ENCODE results near the gene ZNF783. TPM values are rescaled to one million over a fixed set of nuclear protein-coding genes. Genes with fewer than 3 reads are reported as not detected.
"Not testable (repeated sequence)": the region's sequence is repeated elsewhere in the genome, so short reads cannot be mapped to it uniquely, and the experiment has no call there.

Gene ZNF783
- total RNA-seq, 1 experiment from 2014 or later, result 3.9 TPM

- Histone ChIP-seq H3K9me3 (replicated peaks) (no peaks in the 10 kb centered on the region), H3K36me3 (peaks cover 21% of the 10 kb centered on the region), H3K27ac (no peak overlapping the region), H3K27me3 (replicated peaks) (no peaks in the 10 kb centered on the region), H3K4me3 (no peak overlapping the region), H3K4me1 (replicated peaks) (peaks cover 13% of the 10 kb centered on the region)
- no peak for DNase-seq (ENCODE audit: low read depth in 1 of 2, low spot score in 2 of 2)
Measured at GRCh38 chr7:149228831-149229471, 33.0 kb upstream of the ZNF783 start.

- Histone ChIP-seq H3K4me1 (replicated peaks) (peaks cover 18% of the 10 kb centered on the region), H3K27ac (no peak overlapping the region), H3K9me3 (replicated peaks) (no peaks in the 10 kb centered on the region), H3K4me3 (no peak overlapping the region), H3K36me3 (peaks cover 15% of the 10 kb centered on the region), H3K27me3 (replicated peaks) (no peaks in the 10 kb centered on the region)
- no peak for DNase-seq (ENCODE audit: low read depth in 1 of 2, low spot score in 2 of 2)
Measured at GRCh38 chr7:149229526-149229925, 32.5 kb upstream of the ZNF783 start.

GRCh38 chr7:149232362-149232761 is 29.6 kb upstream of the ZNF783 start:
- H3K36me3 ChIP-seq, result no peaks in the 10 kb centered on the region
- H3K27ac ChIP-seq, result no peak overlapping the region
- H3K4me3 ChIP-seq, result no peak overlapping the region
- no peak for DNase-seq (ENCODE audit: low read depth in 1 of 2, low spot score in 2 of 2)
- H3K4me1 ChIP-seq (replicated peaks), result peaks cover 18% of the 10 kb centered on the region
- H3K27me3 ChIP-seq (replicated peaks), result no peaks in the 10 kb centered on the region
- no peaks in the 10 kb centered on the region for H3K9me3 ChIP-seq (replicated peaks)

DNA sequence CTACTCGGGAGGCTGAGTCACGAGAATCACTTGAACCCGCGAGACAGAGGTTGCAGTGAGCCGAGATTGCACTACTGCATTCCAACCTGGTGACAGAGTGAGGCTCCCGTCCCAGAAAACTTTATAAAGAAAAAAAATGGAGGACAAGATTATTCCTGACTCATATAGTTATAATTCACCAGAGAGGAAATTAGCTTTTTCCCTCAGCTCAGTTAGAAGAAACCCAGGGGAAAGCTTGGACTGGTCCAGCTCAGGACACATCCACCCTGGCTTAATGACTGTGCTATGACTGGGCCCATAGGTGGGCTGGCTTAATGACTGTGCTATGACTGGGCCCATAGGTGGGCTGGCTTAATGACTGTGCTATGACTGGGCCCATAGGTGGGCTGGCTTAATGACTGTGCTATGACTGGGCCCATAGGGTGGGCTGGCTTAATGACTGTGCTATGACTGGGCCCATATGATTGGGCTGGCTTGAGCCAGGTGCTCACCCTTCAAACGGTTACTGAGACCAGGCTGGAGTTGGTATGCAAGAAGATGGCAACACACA is 28.3 kb upstream of the ZNF783 start:
- Histone ChIP-seq H3K4me1 (replicated peaks) (peaks cover 21% of the 10 kb centered on the region), H3K27ac (peak overlapping the region; percentile 74)
- H3K9me3 ChIP-seq (replicated peaks); H3K36me3 ChIP-seq; H3K4me3 ChIP-seq; H3K27me3 ChIP-seq (replicated peaks): not testable (repeated sequence)
- peak; percentile 82 to 83 for DNase-seq (ENCODE audit: low read depth in 1 of 2, low spot score in 2 of 2)

DNA sequence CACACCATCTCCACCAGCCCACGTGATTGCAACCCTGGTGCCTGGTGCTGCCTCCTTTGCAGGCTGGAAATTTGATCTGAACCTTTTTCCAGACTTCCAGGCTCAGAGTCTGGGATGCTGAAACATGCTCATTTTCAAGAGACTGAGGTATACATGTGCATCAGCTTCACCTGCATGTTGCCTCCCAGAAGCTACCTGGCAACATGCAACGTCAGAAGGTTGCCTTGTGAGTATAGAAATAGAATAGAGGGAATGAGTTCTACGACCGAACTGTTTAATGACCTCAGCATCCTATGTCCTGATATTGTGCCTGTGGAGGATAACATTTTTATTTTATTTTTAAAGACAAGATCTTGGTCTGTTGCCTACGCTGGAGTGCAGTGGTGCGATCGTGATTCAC is 24.5 kb upstream of the ZNF783 start:
- no peak for DNase-seq (ENCODE audit: low read depth in 1 of 2, low spot score in 2 of 2)
- Histone ChIP-seq H3K27ac (no peak overlapping the region), H3K27me3 (replicated peaks) (no peaks in the 10 kb centered on the region), H3K36me3 (peaks cover 8% of the 10 kb centered on the region), H3K4me1 (replicated peaks) (peaks cover 32% of the 10 kb centered on the region), H3K9me3 (replicated peaks) (no peaks in the 10 kb centered on the region), H3K4me3 (no peak overlapping the region)

DNA sequence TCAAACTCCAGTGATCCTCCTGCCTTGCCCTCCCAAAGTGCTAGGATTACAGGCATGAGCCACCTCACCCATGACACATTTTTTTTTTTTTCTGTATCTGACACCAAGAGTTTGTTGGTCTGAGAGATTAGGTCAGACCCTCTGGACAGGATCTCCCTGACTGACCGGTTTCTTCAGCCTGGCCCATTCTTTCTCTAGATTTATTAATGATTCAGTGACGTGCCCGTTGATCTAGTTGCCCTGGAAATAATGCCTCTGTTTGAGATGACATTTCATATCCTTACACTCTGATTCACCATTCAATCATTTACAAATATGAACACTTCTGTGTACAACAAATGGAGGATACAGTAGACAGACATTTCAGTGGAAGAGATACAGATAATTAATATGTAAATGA is 23.9 kb upstream of the ZNF783 start:
- no peak overlapping the region for H3K27ac ChIP-seq
- no peak overlapping the region for H3K4me3 ChIP-seq
- no peaks in the 10 kb centered on the region for H3K9me3 ChIP-seq (replicated peaks)
- no peak for DNase-seq (ENCODE audit: low read depth in 1 of 2, low spot score in 2 of 2)
- peaks cover 29% of the 10 kb centered on the region for H3K4me1 ChIP-seq (replicated peaks)
- H3K36me3 ChIP-seq, result peaks cover 13% of the 10 kb centered on the region
- H3K27me3 ChIP-seq (replicated peaks), result no peaks in the 10 kb centered on the region

DNA sequence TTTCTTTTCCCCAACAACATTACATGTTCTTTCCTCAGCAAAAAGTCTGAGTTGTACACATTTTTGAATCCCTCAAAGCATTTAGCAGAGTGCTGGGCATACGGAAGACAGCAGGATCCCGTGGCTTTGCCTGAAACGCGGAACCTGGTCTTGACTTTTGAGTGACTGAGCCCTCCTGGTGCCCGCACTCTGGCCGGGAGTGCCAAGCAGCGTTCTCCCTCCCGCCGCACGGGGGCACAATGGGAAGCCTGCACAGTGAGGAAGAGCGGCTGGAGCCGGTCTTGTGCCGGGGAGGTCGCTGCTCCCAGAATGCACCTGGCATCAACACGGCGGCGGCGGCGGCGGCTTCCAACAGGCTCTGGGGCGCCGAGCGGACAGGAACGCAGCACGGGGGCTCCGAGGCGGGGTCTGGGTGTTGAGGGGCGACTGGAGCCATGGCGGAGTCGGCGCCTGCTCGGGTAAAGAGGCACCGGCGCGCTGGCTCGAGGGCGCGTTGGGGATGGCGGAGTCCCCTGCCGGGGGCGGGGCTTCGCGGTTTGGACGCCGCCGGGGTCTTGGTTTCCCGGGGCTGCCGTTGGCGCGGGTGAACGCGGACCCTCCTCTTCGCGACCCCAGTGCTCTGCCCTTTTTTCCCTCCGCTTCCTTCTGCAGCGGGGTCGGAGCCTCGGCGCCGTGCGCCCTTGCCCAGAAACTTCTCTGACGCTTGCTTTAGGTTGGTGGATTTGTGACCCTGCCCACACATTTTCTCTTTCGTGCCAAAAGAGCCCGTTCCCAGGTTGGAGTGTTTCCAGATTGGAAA is 22.5 kb upstream of the ZNF783 start, which contains the start of gene ZNF212:
Gene ZNF212, plus strand, starts transcription at position 307 of the 799 bp plus-strand sequence. Its CDS starts 128 bp downstream, at position 435.
- H3K27ac ChIP-seq, result peak within 1 kb of the TSS; percentile 14
- H3K4me3 ChIP-seq, result peak within 1 kb of the TSS; percentile 88
- no peaks in the 10 kb centered on the region for H3K9me3 ChIP-seq (replicated peaks)
- H3K27me3 ChIP-seq (replicated peaks), result no peaks in the 10 kb centered on the region
- peaks cover 13% of the 10 kb centered on the region for H3K36me3 ChIP-seq
- DNase-seq (ENCODE audit: low read depth in 1 of 2, low spot score in 2 of 2), result peak; percentile 84 to 88
- H3K4me1 ChIP-seq (replicated peaks), result peaks cover 15% of the 10 kb centered on the region

- no peak for DNase-seq (ENCODE audit: low read depth in 1 of 2, low spot score in 2 of 2)
- Histone ChIP-seq H3K36me3 (peaks cover 13% of the 10 kb centered on the region), H3K27me3 (replicated peaks) (no peaks in the 10 kb centered on the region), H3K4me1 (replicated peaks) (peaks cover 24% of the 10 kb centered on the region), H3K9me3 (replicated peaks) (no peaks in the 10 kb centered on the region), H3K4me3 (peak overlapping the region; percentile 88), H3K27ac (no peak overlapping the region)
Measured at GRCh38 chr7:149240637-149241036, 21.4 kb upstream of the ZNF783 start.

DNA sequence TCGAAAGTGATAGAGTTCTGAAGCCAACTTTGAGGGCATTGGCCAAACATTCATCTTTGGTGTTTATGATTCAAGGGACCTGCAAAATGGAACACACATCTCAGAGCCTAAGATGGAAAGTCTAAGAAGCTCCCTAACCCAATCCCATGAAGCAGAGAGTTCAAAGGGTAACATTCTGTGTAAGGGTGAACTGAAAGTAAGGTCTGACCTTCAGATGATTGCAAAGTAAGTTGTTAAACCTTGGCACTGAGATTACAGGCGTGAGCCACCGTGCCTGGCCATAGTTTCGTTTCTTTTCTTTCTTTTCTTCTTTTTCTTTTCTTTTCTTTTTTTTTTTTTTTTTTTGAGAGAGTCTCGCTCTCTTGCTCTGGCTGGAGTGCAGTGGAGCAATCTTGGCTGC is 20.3 kb upstream of the ZNF783 start:
- no peak for DNase-seq (ENCODE audit: low read depth in 1 of 2, low spot score in 2 of 2)
- peaks cover 27% of the 10 kb centered on the region for H3K4me1 ChIP-seq (replicated peaks)

GRCh38 chr7:149245244-149245643 is 16.8 kb upstream of the ZNF783 start:
- Histone ChIP-seq H3K9me3 (replicated peaks) (no peaks in the 10 kb centered on the region), H3K27ac (peak overlapping the region; percentile 29; the same call in 1 of the 2 replicates), H3K27me3 (replicated peaks) (no peaks in the 10 kb centered on the region), H3K4me3 (no peak overlapping the region), H3K4me1 (replicated peaks) (peaks cover 20% of the 10 kb centered on the region), H3K36me3 (0 out of 2 replicates have a peak, but pooled peaks cover 8% of the 10 kb centered on the region)
- DNase-seq (ENCODE audit: low read depth in 1 of 2, low spot score in 2 of 2), result peak; percentile 60 to 72

More for the DNA sequence above, 20.3 kb upstream of the ZNF783 start:
- Histone ChIP-seq H3K27ac (no peak overlapping the region), H3K36me3 (peaks cover 13% of the 10 kb centered on the region), H3K27me3 (replicated peaks) (no peaks in the 10 kb centered on the region), H3K9me3 (replicated peaks) (no peaks in the 10 kb centered on the region), H3K4me3 (no peak overlapping the region)

- Histone ChIP-seq H3K9me3 (replicated peaks) (no peaks in the 10 kb centered on the region), H3K27ac (peak overlapping the region; percentile 29; the same call in 1 of the 2 replicates), H3K27me3 (replicated peaks) (no peaks in the 10 kb centered on the region), H3K36me3 (peaks cover 8% of the 10 kb centered on the region; the same call in 1 of the 2 replicates), H3K4me3 (no peak overlapping the region), H3K4me1 (replicated peaks) (peaks cover 16% of the 10 kb centered on the region)
- DNase-seq (ENCODE audit: low read depth in 1 of 2, low spot score in 2 of 2), result no peak
Measured at GRCh38 chr7:149245744-149246143, 16.3 kb upstream of the ZNF783 start.

- H3K9me3 ChIP-seq (replicated peaks), result no peaks in the 10 kb centered on the region
- no peaks in the 10 kb centered on the region for H3K27me3 ChIP-seq (replicated peaks)
- peaks cover 23% of the 10 kb centered on the region for H3K36me3 ChIP-seq
- peaks cover 15% of the 10 kb centered on the region for H3K4me1 ChIP-seq (replicated peaks)
- DNase-seq (ENCODE audit: low read depth in 1 of 2, low spot score in 2 of 2), result no peak
- H3K27ac ChIP-seq, result no peak overlapping the region
- H3K4me3 ChIP-seq, result no peak overlapping the region
Measured at GRCh38 chr7:149248777-149249176, 13.2 kb upstream of the ZNF783 start.

DNA sequence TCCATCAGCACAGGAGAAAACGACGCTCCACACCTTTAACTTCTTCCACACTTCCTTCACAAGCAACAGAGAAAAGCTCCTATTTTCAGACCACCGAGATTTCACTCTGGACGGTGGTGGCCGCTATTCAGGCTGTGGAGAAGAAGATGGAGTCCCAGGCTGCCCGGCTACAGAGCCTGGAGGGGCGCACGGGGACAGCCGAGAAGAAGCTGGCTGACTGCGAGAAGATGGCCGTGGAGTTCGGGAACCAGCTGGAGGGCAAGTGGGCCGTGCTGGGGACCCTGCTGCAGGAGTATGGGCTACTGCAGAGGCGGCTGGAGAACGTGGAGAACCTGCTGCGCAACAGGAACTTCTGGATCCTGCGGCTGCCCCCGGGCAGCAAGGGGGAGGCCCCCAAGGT is 11.8 kb upstream of the ZNF783 start:
- not testable (repeated sequence) for H3K4me1 ChIP-seq (replicated peaks); H3K27me3 ChIP-seq (replicated peaks); DNase-seq (ENCODE audit: low read depth in 1 of 2, low spot score in 2 of 2); H3K27ac ChIP-seq; H3K9me3 ChIP-seq (replicated peaks); H3K4me3 ChIP-seq
- peaks cover 35% of the 10 kb centered on the region for H3K36me3 ChIP-seq

DNA sequence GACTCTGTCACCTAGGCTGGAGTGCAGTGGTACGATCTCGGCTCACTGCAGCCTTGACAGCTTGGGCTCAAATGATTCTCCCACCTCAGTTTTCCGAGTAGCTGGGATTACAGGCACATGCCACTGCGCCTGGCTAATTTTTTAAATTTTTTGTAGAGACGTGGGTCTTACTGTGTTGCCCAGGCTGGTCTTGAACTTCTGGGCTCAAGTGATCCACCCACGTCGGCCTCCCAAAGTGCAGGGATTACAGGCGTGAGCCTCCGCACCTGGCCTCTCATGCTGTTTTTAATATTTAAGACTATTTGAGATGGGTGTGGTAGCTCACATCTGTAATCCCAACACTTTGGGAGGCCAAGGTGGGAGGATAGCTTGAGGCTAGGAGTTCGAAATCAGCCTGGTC is 10.5 kb upstream of the ZNF783 start:
- peaks cover 36% of the 10 kb centered on the region for H3K36me3 ChIP-seq
- H3K27me3 ChIP-seq (replicated peaks); H3K4me3 ChIP-seq; H3K4me1 ChIP-seq (replicated peaks); H3K27ac ChIP-seq; H3K9me3 ChIP-seq (replicated peaks); DNase-seq (ENCODE audit: low read depth in 1 of 2, low spot score in 2 of 2): not testable (repeated sequence)
